A673 (cell line): ENCODE measurements around the gene FAM228B.

Source experiments
- CTCF ChIP-seq: fragments of 300-800, 200-600 bp; sonication (generic); conservative IDR thresholded peaks from 2 replicates; pipeline ENCODE4 v1.5.1; 2017; ENCODE audit warnings: low read depth, mild to moderate bottlenecking, antibody characterized with exemption, low read length, moderate library complexity, mixed read lengths
- EZH2 ChIP-seq: fragments of 200-600 bp; sonication (generic); IDR thresholded peaks from 2 replicates; pipeline ENCODE4 v1.6.1; 2017; ENCODE audit warnings: borderline replicate concordance, low read depth, mild to moderate bottlenecking, mixed read lengths, antibody characterized with exemption, low read length; ENCODE audit not compliant: poor library complexity, severe bottlenecking

- no peak for TF ChIP-seq EZH2
- no peak for TF ChIP-seq CTCF
Measured at GRCh38 chr2:24204505-24204904, 81.2 kb downstream of the FAM228B start.
